GM06990 (cell line): ENCODE measurements around the gene GALNS.

Experiments
- DNase-seq: peaks from one replicate; pipeline ENCODE4 v3.0.0-alpha.2; 2011; ENCODE audit not compliant: insufficient read length; ENCODE audit errors: extremely low read depth
- H3K27me3 ChIP-seq: replicated peaks from 2 replicates; pipeline ENCODE4 v1.6.0; 2011; ENCODE audit warnings: low read length; ENCODE audit not compliant: control insufficient read depth, insufficient read depth
- H3K36me3 ChIP-seq: 2 replicates; pipeline ENCODE4 v1.5.1; 2011; ENCODE audit warnings: low read length; ENCODE audit not compliant: control insufficient read depth, insufficient read depth
- H3K4me3 ChIP-seq: replicated peaks from 2 replicates; pipeline ENCODE4 v1.5.1; 2011; ENCODE audit warnings: low read depth, mild to moderate bottlenecking, control low read depth, low read length
- TF ChIP-seq, protein P1 (sequence below): IDR thresholded peaks from 2 replicates; pipeline ENCODE4 v1.5.1; 2011; ENCODE audit warnings: low read length, control low read depth, mild to moderate bottlenecking, inconsistent platforms; ENCODE audit not compliant: insufficient read depth, poor library complexity, severe bottlenecking

GALNS gene

GRCh38 chr16:88859381-88860091 lies 2.8 kb upstream of the GALNS start:
- no peak overlapping the region for H3K4me3 ChIP-seq
- no peak for DNase-seq
- H3K36me3 ChIP-seq, result peaks cover 15% of the 10 kb centered on the region
- H3K27me3 ChIP-seq, result no peaks in the 10 kb centered on the region
- TF ChIP-seq, protein P1, sequence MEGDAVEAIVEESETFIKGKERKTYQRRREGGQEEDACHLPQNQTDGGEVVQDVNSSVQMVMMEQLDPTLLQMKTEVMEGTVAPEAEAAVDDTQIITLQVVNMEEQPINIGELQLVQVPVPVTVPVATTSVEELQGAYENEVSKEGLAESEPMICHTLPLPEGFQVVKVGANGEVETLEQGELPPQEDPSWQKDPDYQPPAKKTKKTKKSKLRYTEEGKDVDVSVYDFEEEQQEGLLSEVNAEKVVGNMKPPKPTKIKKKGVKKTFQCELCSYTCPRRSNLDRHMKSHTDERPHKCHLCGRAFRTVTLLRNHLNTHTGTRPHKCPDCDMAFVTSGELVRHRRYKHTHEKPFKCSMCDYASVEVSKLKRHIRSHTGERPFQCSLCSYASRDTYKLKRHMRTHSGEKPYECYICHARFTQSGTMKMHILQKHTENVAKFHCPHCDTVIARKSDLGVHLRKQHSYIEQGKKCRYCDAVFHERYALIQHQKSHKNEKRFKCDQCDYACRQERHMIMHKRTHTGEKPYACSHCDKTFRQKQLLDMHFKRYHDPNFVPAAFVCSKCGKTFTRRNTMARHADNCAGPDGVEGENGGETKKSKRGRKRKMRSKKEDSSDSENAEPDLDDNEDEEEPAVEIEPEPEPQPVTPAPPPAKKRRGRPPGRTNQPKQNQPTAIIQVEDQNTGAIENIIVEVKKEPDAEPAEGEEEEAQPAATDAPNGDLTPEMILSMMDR, result no peak

DNA sequence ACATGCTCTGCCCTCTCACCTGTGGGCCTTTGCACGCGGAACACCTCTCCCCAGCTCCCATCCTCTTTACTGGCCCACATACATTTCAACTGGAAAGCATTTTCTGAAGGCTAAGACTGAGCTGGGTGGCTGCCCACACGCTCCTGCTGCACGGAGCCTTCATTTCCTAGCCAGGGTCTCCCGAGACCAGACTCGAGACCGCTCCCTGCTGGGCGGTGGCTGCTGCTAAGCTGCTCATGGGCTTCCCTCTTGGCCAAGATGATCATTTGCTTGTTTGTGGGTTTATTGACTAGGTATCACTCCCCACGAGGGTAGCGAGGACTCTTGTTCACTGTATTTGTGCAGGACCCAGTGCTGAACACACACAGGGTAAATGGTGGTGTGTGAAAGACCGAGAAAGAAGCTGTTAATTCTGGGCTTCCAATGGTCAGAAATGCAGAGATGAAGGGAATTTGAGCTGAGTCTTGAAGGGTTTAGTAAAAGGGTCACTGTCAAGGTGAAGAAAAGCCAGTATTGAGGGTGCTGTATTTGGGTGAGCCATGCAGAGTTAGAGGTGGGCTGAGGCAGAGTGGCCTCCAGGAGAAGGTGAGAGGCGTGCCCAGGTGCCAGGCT lies 1.1 kb upstream of the GALNS start:
- Histone ChIP-seq H3K4me3 (peak overlapping the region; percentile 99), H3K36me3 (peaks cover 15% of the 10 kb centered on the region), H3K27me3 (no peaks in the 10 kb centered on the region)
- TF ChIP-seq, protein P1, result peak; percentile 91
- DNase-seq, result peak; percentile 64

- peak overlapping the region; percentile 99 for H3K4me3 ChIP-seq
- DNase-seq, result no peak
- H3K36me3 ChIP-seq, result peaks cover 13% of the 10 kb centered on the region
- no peaks in the 10 kb centered on the region for H3K27me3 ChIP-seq
- TF ChIP-seq, protein P1, result no peak
These were observed 472 bp downstream of the GALNS start for GRCh38 chr16:88856122-88856827.

DNA sequence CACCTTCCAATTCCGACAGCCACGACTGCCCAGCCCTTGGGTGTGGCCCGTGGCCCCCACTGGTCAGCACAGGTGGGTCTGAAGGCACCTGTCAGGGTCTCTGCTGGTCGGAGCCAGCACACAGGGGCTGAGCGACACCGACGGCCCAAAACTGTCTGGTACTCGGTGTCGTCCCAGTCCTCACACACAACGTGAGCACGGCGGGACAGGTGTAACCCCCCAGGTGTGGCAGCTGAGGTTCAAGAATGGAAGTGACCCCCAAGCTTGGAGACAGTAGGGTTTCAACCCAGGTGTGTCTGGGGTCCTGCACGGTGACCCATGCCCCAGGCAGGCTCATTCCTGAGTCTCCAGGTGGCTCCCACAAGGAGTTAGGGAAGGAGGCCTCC lies 1.0 kb downstream of the GALNS start:
- Histone ChIP-seq H3K27me3 (no peaks in the 10 kb centered on the region), H3K4me3 (peak overlapping the region; percentile 99), H3K36me3 (peaks cover 13% of the 10 kb centered on the region)
- DNase-seq, result no peak
- TF ChIP-seq, protein P1, result no peak

DNA sequence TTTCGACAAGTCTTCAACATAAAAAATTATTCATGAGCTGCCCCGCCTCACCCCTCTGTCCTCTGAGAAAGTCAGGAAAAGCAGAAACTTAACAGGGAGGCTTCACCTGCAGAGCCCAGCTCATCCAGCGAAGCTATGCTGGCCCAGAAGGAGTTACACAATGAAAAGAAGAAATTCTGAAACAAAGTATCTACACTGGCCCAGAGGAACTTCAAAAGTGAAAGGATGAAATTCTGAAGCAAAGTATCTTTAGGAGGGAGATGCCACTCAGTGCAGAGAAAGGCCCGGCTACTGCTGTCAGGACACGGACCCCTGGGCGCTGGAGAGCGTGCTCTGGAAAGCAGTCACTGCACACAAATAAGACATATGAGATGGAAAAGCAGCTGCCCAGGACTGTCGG lies 1.6 kb downstream of the GALNS start:
- peaks cover 11% of the 10 kb centered on the region for H3K36me3 ChIP-seq
- H3K27me3 ChIP-seq, result no peaks in the 10 kb centered on the region
- no peak for DNase-seq
- TF ChIP-seq, protein P1, result no peak
- no peak overlapping the region for H3K4me3 ChIP-seq
